GM12892 (cell line): Measurements from ENCODE around the gene MED12L.
"Not testable (repeated sequence)": the region's sequence is repeated elsewhere in the genome, so short reads cannot be mapped to it uniquely, and the experiment has no call there.

Source experiments
- DNase-seq: peaks from one replicate; pipeline ENCODE4 v3.0.0; 2011; ENCODE audit not compliant: insufficient read length
- FAIRE-seq: peaks from 2 replicates; lab custom pipeline; 2011; peaks lifted over from hg19 to GRCh38; lab: Jason Lieb, UNC
- POLR2A ChIP-seq: IDR thresholded peaks from 2 replicates; pipeline ENCODE4 v1.6.1; 2011; ENCODE audit warnings: low read depth, low read length, control low read depth
- POLR2AphosphoS5 ChIP-seq: IDR thresholded peaks from 2 replicates; pipeline ENCODE4 v1.6.1; 2011; ENCODE audit warnings: low read depth, low read length, control low read depth
- TAF1 ChIP-seq: IDR thresholded peaks from 2 replicates; pipeline ENCODE4 v1.6.1; 2011; ENCODE audit warnings: low read depth, mild to moderate bottlenecking, control low read depth, low read length, borderline replicate concordance

Gene MED12L

DNA sequence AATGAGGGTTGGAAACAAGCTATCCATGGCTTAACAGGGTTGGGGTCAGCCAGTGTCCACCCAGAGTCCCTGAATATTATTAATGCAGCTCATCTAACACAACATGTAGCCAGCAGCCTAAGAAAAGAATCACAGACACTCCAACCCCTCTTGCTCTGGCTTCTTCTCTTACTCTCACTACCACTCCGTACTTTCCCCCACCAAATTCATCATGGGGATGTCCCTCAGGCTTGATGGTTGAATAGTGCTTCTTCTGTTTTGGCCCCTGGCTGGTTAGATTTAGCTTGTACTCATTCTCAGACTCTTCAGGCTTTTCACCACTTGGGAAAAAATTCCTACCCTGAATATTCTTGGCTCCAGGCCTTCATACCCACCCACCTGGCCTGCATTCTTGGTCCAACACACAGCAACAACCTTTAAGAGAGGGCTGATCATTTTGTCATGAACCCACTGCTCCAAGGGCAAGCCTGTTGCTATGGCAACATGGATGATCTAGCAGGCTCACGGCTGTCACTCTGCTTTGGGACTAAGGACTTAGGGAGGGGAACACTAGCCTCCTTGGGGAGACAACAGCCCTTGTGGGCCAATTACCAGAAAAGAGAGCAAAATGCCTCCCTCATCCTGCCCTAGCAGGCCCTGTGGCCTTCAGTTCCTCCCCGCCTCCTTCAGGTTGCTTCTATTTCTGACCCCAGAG lies 9.4 kb upstream of the MED12L start:
- no peak for TF ChIP-seq POLR2A
- DNase-seq: no peak
- FAIRE-seq: no peak

- no peak for FAIRE-seq
- no peak for DNase-seq
- TF ChIP-seq POLR2AphosphoS5: no peak
- no peak for TF ChIP-seq POLR2A
- TF ChIP-seq TAF1: no peak
Observed at GRCh38 chr3:151076626-151077025, 8.8 kb upstream of the MED12L start.

DNA sequence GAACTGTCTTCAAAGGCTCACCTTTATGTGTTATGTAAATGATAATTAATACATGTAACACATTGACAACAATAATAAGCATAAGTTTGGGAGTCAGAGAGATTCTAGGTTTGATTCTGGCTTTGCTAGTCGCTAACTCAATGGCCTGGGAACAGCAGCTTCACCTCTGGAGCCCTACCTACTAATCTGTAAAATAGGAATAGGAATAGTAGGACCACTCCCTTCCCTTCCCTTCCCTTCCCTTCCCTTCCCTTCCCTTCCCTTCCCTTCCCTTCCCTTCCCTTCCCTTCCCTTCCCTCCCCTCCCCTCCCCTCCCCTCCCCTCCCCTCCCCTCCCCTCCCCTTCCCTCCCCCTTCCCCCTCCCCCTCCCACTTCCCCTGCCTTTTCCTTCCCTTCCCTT lies 4.4 kb upstream of the MED12L start:
- not testable (repeated sequence) for FAIRE-seq, DNase-seq

- DNase-seq (no peak), FAIRE-seq (no peak)
- no peak for TF ChIP-seq POLR2AphosphoS5
- TF ChIP-seq TAF1: no peak
- TF ChIP-seq POLR2A: no peak
Observed at GRCh38 chr3:151082880-151083838, 2.3 kb upstream of the MED12L start.

DNA sequence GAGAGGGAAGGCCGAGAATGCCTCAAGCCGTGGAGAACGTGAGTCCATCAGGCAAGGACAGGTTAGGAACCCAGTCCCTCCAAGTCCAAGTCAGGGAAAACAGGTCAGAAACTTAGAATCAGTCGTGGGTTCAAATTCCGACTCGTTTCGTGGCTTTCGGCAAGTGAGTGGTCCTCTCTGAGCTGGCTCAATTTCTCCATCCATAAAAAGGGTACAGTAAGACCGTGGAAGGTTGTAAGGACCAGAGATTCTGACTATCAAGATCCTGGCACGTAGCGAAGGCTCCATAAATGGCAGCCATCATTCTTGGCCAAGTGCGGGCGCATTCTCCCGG lies 604 bp upstream of the MED12L start:
- no peak for FAIRE-seq
- no peak for DNase-seq
- TF ChIP-seq TAF1 (no peak), POLR2A (no peak), POLR2AphosphoS5 (no peak)

DNA sequence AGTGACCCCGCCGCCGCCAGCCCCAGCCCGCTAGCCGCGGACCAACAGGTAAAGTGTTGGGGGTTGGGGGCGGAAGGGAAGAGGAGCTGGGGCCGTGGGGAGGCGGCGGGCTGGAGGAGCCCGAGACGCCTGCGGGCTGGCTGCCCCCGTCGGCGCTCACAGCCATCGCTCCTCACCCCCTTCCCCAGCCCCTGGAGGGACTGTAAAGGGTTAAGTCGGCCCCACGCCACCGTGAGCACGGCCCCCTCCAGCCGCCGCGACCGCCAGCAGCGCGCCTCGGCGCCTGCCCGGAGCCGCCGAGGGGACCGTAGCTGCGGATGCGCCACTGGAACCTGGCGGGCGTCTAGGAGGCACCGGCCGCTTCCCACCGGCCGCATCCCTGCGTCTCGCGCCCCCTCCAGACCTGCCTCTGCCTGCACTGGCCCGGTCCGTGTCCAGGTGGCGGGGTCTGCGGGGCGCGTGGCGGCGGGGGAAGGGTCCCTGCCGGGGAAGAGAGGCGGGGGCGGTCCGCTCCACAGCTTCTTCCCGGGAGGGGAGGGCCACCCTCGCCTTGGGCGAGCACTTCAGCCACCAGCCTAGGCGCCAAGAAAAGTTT lies 522 bp downstream of the MED12L start:
- no peak for TF ChIP-seq POLR2A
- TF ChIP-seq POLR2AphosphoS5: no peak
- no peak for TF ChIP-seq TAF1
- FAIRE-seq: no peak

DNA sequence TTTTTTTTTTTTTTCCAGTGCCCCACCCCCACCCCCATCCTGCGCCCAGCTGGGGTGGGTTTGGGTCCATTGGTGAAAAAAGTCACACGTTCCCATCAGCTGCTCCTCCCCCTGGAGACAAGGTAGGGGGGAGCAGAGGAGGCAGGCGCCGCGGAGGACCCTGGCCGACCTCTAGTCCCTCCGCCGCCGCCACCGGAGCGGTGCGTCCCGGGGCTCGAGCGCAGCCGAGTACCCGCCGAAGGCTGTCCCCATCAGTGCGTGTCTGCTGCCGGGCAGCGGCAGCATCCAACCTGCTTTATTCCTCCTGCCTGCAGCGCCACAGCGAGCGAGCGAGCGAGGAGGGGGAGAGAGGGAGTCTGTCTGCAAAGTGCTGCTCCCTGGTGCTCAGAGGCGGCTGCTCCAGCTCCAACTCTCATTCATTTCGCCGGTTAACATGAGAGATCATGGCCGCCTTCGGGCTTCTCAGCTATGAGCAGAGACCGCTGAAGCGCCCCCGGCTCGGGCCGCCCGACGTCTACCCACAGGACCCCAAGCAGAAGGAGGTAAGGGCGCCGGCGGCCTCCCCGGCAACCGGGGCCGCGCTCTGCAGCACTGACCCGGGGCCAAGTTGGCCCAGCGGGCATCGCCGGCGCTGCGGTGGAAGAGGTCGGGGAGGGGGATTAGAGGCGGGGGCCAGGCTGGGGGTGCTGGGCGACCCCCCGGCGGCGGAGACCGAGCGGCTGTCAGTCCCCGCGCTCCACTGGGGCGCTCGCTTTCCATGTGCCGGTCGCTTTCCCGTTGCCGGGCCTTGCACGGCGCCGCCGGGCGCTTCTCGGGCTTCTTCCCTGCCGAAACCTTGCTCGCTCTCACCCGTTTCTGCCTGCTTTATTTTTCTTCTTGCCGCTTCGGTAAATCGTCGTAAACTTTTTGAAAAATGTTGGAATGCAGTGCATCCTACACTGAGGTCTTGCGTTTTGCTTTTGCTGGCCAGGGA lies 1.3 kb downstream of the MED12L start:
- FAIRE-seq (peak; percentile 76), DNase-seq (peak; percentile 56)
- TF ChIP-seq POLR2A (no peak), POLR2AphosphoS5 (no peak), TAF1 (no peak)

More for the DNA sequence above, 522 bp downstream of the MED12L start:
- peak; percentile 38 for DNase-seq

DNA sequence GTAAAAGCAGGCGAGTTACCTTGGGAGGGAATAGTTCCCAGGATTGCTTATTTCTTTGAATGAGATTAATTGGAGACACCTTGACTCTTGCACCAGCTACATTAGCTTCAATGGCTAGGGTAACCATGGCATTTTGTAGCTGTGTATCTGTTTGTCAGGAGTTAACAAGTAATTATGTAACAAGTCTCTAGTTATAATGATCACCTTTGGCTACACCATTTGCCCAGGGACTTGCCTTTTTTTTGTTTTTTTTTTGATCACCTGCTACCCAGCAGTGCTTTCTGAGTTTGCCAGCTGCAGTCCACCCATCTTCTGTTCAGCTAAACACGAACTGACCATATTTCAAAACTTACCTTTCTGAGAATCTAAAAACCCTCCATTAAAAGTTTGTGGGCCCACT lies 2.2 kb downstream of the MED12L start:
- FAIRE-seq (no peak), DNase-seq (no peak)
- TF ChIP-seq TAF1 (no peak), POLR2AphosphoS5 (no peak), POLR2A (no peak)

DNA sequence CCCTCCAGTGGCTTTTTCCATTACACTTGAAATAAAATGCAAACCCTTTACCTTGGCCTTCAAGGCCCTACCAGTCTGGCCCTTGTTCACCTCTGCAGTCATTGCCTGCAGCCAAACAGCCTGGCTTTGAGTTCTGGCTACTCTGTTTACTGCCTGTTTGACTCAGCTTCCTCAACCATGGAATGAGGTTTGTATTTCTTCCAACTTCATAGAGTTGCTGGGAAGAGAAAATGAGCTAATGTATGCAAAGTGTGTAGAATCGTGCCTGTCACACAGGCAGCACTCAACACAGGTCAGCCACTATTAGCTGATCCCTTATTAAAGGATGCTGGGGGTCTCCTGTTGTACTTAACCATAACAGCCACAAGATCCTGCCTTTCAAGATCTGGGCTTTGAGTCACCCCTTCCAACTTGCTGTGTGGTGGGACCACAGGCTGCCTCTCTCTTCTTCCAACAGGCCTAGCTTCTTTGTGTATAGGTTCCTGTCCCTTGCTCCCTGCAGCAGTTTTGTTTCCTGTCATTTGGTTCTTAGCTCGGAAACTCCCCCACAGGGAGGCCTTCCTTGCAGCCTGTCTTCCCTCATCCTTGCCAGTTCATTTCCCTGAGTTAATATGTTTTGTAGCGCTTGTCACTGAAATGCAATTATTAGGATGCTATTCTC lies 6.4 kb downstream of the MED12L start:
- DNase-seq: no peak
- TF ChIP-seq POLR2AphosphoS5 (no peak), POLR2A (no peak), TAF1 (no peak)
- FAIRE-seq: peak; percentile 79

DNA sequence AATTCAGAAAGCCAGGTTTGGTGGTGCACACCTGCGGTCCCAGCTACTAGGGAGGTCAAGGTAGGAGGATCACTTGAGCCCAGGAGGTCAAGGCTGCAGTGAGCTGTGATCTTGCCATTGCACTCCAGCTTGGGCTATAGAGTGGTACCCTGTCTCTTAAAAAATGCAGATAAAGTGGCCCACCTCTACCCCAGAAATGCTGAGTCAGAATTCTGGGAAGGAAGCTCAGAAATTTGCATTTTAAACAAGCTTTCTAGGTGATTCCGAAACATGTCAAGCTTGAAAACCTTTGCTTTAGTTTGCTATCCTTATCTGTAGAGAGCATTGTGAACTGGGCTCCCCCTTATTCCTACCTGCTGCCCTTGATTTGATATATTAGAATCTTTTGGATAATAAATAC lies 7.7 kb downstream of the MED12L start:
- DNase-seq (no peak), FAIRE-seq (no peak)
- TF ChIP-seq TAF1 (no peak), POLR2AphosphoS5 (no peak), POLR2A (no peak)

DNA sequence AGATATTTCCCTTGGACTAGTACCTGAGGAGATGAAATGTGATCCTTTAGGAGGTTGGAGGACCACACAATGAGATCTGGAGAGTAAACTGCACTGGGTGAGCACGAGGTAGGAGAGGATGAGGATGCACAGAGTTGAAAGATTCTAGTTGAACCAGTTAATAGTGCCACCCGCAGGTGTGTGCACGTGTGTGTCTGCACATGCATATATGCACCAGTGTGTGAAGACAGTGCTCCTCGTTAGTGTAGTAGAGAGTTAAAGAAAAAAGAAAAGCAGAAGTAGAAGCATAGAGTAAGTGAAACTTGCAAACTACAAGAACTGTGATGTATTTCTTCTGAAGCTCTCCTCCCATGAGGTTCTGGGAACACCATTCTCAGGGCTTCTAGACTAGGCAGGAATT lies 8.4 kb downstream of the MED12L start:
- no peak for DNase-seq
- no peak for FAIRE-seq
- TF ChIP-seq POLR2A (no peak), POLR2AphosphoS5 (no peak), TAF1 (no peak)
